ENCODE data around the gene PLCD4. TPM values are rescaled to one million over a fixed set of nuclear protein-coding genes. Genes with fewer than 3 reads are reported as not detected.

Gene PLCD4
- 2.8 TPM for total RNA-seq

DNA sequence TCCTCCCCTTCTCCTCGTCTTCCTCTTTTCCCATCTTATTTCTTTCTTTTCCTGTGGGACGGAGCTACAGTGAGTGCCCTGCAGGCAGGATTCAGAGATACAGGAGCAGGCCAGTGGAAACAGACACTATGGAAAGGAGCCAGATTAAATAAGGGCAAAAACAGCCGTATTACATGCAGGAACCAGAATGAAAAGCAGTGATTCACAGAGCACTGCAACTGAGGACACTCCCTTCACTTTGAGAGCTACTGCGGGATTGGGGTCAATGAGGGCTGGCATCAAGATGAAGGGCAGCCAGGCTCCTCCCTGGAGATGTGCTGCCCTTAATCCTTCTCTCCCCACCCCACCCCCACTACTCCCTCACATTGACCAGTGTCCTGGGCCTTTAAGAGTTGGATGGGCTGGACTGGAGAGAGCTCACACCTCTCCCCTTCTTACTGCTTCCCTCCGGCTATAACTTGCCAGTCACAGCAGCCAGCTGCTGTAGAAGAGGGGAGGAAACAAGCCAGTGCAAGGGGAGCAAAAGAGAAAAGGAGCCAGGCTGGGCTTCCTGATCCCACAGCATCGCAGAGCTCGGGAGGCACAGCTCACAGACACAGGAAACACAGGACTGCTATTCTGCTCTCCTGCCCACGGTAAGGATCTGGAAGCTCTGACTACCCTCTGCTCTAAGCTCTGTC, at the start of gene PLCD4:
TSS of gene PLCD4 (plus strand) at position 464 of the 680 bp plus-strand sequence. CDS start 7,841 bp downstream, outside the sequence.
- DNase-seq: peak; percentile 5

GRCh38 chr2:218557941-218558340, 49.8 kb upstream of the PLCD4 start:
- DNase-seq: no peak

DNA sequence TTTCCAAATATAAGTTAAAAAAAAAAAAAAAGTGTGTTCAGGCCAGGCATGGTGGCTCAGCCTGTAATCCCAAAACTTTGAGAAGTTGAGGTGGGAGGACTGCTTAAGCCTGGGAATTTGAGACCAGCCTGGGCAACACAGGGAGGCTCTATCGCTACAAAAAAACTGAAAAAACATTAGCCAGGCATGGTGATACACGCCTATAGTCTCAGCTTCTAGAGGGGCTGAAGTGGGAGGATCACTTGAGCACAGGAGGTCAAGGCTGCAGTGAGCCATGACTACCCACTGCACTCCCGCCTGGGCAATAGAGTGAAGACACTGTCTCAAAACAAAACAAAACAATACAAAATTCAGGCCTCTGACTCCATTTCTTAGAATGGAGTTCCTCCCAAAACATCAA, 48.7 kb upstream of the PLCD4 start:
- no peak for DNase-seq

DNA sequence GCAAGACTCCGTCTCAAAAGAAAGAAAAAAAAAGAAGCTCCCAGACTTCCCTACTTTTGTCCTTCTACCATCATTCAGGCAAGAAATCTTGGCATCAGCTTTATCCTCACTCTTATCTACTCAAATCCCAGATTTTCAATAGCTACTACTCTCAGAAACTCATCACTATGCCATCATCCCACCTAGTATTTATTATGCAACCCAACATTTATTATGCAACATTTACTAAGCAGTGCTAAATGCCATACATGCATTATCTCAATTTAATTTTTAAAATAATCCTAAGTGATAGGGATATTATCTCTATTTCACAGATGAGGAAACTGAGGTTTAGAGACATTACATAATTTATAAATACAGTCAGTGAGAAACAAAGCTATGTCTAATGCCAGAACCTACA, 43.6 kb upstream of the PLCD4 start:
- DNase-seq: no peak

- no peak for DNase-seq
These were observed 41.4 kb upstream of the PLCD4 start for GRCh38 chr2:218566296-218566695.

- DNase-seq: no peak
These were observed 39.9 kb upstream of the PLCD4 start for GRCh38 chr2:218567797-218568189.

DNA sequence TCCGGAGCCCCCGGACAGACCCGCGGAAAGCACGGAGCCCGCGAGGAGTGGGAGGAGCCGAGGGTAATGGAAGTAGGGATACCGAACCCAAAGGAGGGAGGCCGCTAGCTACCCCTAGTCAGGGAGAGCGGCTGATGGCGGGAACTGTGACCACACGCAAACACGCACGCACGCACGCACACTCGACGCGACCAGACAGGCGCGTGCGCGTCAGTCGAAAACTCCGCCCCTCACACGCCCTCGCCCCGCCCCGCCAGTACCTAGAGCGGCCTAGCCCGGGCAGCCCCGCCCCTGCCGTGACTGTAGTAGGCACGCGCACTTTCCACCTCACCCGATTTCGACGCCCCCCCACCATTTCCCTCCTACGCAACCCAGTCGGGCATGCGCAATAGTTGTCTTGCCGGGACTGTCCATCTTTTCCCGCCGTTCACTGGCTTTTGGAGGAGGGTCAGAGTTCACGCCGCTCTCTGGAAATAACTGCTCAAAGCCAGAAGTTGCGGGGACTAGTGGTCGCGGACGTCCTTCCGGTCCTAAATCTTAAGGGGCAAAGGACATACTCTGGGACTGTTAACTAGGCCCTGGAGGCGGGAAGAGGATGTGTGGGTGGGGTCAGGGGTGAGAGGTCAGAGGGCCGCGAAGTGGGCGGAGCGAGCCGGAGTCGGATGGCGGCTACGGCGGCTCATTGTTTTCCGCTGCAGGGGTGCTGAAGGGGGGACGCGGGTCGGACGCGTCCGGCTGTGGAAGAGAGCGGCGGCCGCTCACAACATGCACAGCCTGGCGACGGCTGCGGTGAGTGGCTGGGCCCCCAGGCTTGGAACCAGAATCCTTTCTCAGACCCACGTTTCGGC, 39.3 kb upstream of the PLCD4 start, which contains the start of the genes CNOT9 and USP37:
TSS of gene CNOT9 (plus strand) at position 650 of the 848 bp plus-strand sequence. CDS start at position 766, 116 bp downstream.
TSS of gene USP37 (minus strand) at position 162 of the 848 bp plus-strand sequence. CDS start 9,698 bp downstream, outside the sequence.
- DNase-seq: peak; percentile 99

GRCh38 chr2:218569038-218569431, 38.7 kb upstream of the PLCD4 start:
- no peak for DNase-seq

GRCh38 chr2:218569661-218570500, 37.8 kb upstream of the PLCD4 start:
- peak; percentile 4 for DNase-seq

DNA sequence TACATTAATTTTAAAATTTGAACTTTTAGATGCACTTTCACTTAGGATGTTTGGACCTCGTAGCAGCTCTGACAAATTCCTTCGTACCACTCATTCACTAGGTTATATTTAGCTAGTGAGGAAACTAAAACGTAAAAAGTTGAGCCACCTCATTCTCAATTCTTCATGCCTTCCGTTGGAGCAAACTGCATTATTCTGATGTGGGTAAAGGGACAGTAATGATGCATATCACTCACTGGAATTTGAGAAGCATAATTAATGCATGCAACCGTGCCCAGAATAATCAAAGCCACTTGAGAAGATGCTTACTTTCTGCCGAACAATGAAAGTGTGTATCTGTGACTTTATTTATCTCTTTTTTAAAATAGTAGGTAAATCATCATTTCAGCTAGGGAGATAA, 36.8 kb upstream of the PLCD4 start:
- DNase-seq: no peak

- no peak for DNase-seq
These were observed 30.8 kb upstream of the PLCD4 start for GRCh38 chr2:218576854-218577253.

GRCh38 chr2:218577482-218578220, 30.0 kb upstream of the PLCD4 start:
- no peak for DNase-seq

DNA sequence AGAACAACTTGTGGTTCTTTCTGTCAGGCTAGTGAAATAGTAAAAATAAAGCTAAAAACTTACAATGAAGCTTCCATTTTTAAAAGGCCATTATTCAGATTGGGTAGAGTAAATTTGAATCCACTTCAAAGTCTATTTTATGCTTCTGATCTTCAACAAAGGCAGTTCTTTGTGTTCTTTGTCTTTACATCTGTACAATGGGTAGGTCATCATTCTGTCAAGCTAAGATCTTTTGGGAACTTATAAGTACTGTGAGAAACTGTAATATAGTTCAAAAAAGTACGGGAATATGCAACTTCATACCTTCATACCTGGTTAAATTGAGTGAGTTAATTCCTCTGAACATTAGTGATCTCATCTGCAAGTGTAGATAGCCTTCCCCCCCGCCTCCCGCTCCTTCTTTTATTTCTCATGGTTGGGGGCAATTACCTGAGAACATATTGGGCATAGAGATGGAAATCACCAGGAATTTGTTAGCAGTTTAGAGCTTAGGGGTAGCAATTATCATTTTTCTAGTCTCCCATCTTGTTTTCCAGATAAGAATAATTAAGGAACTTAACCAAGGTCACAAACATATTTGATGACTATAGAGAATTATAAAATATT, 29.3 kb upstream of the PLCD4 start:
- no peak for DNase-seq

DNA sequence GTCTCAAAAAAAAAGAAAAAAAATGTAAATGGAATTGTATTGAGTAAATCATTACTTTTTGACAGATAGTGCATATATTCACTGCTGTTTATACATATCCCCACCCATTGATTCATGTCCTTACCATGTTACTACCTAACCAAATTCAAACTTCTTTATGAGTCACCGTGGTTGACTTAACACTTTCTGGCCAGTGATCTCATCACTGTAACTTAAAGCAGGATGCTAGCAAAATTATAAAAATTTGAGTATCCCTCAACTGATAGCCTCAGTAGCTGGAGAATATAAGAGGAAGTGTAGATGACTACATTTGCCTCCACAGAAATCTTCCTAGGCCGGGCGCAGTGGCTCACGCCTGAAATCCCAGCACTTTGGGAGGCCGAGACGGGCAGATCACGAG, 25.6 kb upstream of the PLCD4 start:
- no peak for DNase-seq

GRCh38 chr2:218583983-218584850, 23.5 kb upstream of the PLCD4 start:
- DNase-seq: no peak

- DNase-seq: no peak
These were observed 22.2 kb upstream of the PLCD4 start for GRCh38 chr2:218585541-218585940.

DNA sequence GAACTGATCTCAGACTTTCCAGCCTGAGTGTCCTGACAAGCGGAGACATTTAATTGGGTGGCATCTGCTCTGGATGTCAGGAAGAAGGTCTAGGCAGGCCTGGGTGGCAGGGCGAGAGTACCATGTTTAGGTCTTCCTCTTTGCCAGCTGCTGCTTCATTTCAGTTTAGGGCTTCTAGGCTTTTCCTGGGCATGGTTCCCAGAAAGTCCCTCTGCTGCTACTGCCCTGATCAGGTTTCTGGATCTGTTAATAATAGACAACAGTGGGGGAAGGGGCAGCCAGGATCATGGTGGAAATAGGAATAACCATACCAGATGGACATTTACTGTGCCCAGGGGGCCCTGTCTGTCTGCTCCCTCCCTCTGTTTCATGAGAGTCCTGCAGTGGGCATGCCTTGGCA, 2.3 kb upstream of the PLCD4 start:
- peak; percentile 23 for DNase-seq

DNA sequence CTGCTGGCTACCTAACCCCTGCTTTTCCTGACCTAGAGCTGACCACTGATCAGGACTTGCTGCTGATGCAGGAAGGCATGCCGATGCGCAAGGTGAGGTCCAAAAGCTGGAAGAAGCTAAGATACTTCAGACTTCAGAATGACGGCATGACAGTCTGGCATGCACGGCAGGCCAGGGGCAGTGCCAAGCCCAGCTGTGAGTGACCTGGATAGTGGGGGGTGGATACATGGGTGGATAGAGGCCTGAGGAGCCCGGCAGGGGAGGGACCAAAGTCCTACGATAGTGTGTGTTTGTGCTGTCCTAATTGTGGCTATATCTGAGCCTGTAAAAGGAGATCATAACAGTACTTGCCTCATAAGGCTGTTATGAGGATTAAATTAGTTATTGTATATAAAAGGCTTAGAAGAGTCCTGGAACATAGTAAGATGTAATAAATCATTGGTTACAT, 8.2 kb downstream of the PLCD4 start:
- no peak for DNase-seq

- no peak for DNase-seq
These were observed 10.6 kb downstream of the PLCD4 start for GRCh38 chr2:218618102-218618860.

All from skin of body (tissue), 2 donors.